GM13976 (cell line): Measurements from ENCODE around the gene CFAP74.

Source experiments
- DNase-seq: peaks from one replicate; pipeline ENCODE4 v3.0.0; 2012; ENCODE audit warnings: low spot score
- in situ Hi-C: fragments of 300-500 bp; cut with MboI; formaldehyde crosslinking; loops from one replicate; pipeline ENCODE4 v1.12.0; 2022; ENCODE audit warnings: low sequenced_read_pairs, mixed read lengths, inconsistent platforms; ENCODE audit not compliant: unreplicated experiment
- TF ChIP-seq, protein P1 (sequence below): IDR thresholded peaks from 2 replicates; pipeline ENCODE4 v1.5.1; 2012; ENCODE audit warnings: borderline replicate concordance, mild to moderate bottlenecking; ENCODE audit not compliant: insufficient read depth; ENCODE audit errors: extremely low read depth, missing control alignments, control extremely low read depth

CFAP74 gene

DNA sequence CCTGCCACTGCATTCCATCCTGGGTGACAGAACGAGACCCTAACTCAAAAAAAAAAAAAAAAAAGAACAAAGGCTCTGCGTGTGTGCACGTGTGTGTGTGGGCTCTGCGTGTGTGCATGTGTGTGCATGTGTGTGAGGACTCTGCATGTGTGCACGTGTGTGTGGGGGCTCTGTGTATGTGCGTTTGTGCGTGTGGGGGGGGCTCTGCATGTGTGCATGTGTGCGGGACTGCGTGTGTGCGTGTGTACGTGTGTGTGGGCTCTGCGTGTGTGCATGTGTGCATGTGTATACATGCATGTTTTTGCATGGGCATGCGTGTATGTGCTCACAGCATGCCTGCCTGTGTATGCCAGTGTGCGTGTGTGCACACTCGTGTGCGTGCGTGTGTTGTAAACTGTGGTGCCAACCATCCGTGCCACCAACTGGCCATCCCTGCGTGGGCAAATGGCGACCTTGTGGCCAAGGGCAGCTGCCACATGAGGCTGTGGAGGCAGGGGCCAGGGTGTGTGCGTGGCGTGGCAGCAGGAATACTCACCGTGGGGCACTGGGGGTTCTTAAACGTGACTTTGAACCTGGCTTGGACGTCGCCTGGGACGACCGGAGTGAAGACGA, 57.7 kb downstream of the CFAP74 start:
- DNase-seq, result no peak
- TF ChIP-seq, protein P1, sequence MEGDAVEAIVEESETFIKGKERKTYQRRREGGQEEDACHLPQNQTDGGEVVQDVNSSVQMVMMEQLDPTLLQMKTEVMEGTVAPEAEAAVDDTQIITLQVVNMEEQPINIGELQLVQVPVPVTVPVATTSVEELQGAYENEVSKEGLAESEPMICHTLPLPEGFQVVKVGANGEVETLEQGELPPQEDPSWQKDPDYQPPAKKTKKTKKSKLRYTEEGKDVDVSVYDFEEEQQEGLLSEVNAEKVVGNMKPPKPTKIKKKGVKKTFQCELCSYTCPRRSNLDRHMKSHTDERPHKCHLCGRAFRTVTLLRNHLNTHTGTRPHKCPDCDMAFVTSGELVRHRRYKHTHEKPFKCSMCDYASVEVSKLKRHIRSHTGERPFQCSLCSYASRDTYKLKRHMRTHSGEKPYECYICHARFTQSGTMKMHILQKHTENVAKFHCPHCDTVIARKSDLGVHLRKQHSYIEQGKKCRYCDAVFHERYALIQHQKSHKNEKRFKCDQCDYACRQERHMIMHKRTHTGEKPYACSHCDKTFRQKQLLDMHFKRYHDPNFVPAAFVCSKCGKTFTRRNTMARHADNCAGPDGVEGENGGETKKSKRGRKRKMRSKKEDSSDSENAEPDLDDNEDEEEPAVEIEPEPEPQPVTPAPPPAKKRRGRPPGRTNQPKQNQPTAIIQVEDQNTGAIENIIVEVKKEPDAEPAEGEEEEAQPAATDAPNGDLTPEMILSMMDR, result no peak
- in situ Hi-C loops, result no loop called here

DNA sequence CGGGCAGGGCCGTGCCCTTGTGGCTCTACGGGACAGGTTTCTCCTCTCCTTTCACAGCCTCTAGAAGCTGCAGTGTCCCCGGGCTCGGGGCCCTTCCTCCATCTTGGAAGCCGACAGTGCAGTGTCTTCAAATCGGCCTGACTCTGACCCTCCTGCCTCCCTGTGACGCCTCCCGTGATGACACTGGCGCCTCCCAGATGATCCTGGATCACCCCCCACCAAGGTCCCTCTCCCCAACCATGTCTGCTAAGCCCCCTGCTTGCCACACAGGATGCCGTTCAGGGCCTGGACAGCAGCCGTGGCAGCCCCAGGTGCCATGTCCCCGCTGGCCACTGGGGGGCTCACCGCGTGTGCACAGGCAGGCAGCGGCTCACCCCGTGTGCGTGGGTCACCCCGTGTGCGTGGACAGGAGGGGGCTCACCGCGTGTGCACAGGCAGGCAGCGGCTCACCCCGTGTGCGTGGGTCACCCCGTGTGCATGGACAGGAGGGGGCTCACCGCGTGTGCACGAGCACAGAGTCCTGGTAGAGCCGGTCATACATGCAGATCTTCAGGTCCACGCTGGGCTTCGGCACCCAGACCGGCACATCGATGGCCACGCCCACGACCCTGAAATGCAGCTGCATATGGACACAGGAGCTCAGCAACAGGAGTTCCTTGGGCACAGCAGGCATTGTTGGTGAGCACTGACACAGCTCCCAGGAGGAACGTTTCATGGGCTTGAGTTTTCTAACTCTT, 59.6 kb downstream of the CFAP74 start:
- TF ChIP-seq, protein P1, result peak; percentile 83
- in situ Hi-C loops, result no loop called here
- peak; percentile 83 for DNase-seq

DNA sequence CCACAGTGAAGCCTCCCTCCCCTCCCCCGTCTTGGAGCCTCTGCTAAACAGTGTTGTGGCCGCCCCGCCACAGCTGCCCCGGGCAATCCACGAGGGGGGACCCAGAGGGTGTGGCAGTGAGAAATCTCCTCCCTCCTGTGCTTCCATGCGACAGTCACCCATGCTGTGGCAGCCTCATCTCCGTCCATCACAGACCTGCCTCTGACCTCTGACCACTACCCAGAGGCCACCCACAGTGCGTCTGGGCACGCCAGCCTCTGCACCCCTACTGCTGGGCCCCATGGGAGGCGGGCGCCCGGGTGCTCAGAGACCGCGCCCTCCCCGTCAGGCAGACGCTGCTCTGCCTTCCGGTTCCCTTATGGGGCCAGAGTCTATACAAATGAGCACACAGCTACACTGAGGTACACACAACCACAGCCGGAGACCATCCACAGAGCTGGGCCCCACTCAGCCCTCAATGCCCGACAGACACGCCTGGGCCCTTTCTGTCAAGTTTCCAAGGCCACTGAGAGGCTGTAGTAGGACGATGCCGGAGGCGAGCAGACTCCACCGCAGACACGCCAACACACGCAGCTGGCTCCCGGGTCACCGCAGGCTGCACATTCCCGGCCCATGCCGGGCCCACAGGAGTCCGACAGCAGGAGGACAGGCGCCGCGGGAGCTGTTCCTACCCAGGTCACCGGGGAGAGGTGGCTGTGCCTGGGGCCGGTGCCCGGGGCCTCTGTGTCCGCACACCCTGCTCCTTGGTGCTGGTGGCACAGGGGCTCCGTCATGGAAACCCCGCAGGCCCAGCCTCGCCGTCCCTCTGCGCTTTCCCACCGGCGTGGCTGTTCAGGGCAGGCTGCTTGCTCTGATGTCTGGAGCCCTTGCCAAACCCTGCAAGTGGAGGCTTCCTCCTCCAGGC, 60.6 kb downstream of the CFAP74 start:
- in situ Hi-C loops, result no loop called here
- TF ChIP-seq, protein P1, result no peak
- DNase-seq, result no peak

DNA sequence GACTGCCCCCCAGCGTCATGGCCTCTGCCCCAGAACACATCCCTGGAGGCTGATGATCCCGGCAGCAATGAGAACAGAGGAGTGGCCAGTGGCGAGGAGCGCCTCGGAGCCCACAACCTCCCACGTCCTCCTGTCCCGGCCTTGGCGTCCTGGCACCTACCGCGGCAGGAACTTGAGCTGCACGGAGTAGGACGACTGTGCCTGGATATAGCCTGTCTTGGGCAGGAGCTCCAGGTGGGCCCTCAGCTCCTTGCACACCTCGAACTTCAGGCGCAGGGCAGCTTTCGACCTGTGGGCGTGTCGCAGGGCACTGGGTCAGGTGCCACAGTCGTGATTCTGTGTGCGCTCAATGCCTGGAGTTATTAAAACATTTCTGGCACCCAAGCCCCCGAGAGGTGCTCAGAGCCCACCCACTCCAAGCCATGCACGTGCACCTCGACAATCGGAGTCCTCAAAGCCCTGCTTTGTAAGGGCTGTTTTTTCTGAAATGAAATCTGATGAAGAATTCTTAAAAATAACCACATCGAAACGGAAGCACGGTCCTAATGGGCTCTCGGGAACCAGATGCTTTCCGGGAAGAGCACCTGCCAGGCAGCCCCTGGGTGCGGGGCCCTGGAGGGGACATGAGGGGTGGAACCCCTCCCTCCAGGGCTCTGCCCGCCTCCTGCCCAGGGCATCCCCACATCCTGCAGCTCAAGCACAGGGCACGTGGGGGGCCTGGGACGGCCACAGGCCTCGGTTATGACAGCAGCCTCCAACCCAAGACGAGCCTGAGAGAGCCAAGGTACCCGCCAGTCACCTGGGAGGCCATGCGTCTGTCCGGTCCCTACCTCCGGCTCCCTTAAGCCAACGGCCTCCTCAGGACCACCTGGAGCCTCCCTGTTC, 61.5 kb downstream of the CFAP74 start:
- TF ChIP-seq, protein P1, result no peak
- no peak for DNase-seq
- in situ Hi-C loops, result no loop called here

DNA sequence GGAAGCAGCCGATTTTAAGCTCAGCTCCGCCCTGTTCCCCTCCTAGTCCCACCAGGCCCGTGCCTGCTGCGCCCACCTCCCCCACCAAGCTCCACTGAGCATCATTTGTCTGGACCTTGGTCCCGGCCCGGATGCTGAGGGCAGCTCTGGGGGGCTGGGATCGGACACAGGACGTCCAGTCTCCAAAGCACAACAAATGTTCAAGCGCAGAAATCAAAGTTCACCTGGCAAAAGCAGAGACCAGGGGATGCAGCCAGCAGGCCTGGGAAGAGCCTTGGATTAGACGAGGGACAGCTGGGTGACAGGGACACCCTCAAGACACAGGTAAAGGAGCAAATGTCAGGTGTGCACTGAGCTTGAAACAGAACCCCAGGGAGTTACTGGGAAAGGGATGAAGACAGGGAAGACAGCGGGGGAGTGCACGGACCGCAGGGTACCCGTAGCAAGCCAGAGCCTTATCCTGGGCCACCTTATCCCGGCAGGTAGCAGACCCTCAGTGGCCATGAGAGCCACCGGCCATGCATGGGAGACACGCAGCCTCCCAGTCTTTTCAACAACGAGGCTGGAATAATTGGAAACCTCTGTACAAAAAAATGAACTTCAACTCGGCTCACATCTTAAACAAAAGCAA, 62.3 kb downstream of the CFAP74 start:
- TF ChIP-seq, protein P1, result no peak
- in situ Hi-C loops, result no loop called here
- DNase-seq, result no peak
